ENCODE measurements around the gene TMEM240.
"Not testable (repeated sequence)": the region's sequence is repeated elsewhere in the genome, so short reads cannot be mapped to it uniquely, and the experiment has no call there.

The TMEM240 gene

GRCh38 chr1:1565340-1565739 is 24.9 kb upstream of the TMEM240 start:
- Histone ChIP-seq H3K9ac (ENCODE audit: low read length) (no peak overlapping the region), H3K36me3 (ENCODE audit: control insufficient read depth, insufficient read depth, low read length) (peaks cover 34% of the 10 kb centered on the region), H3K27me3 (ENCODE audit: control insufficient read depth, insufficient read depth, low read length) (no peaks in the 10 kb centered on the region), H3K27ac (ENCODE audit: low read depth, low read length) (no peak overlapping the region), H3K4me3 (ENCODE audit: low read length) (no peak overlapping the region), H3K4me1 (ENCODE audit: control insufficient read depth, insufficient read depth, low read length) (no peaks in the 10 kb centered on the region)

- Histone ChIP-seq H3K27me3 (ENCODE audit: control insufficient read depth, insufficient read depth, low read length) (no peaks in the 10 kb centered on the region), H3K4me3 (ENCODE audit: low read length) (no peak overlapping the region), H3K4me1 (ENCODE audit: control insufficient read depth, insufficient read depth, low read length) (no peaks in the 10 kb centered on the region), H3K27ac (ENCODE audit: low read depth, low read length) (no peak overlapping the region), H3K36me3 (ENCODE audit: control insufficient read depth, insufficient read depth, low read length) (peaks cover 36% of the 10 kb centered on the region), H3K9ac (ENCODE audit: low read length) (no peak overlapping the region)
These were observed 23.8 kb upstream of the TMEM240 start for GRCh38 chr1:1564268-1564667.

GRCh38 chr1:1563688-1564087 is 23.3 kb upstream of the TMEM240 start:
- H3K27me3 ChIP-seq (ENCODE audit: control insufficient read depth, insufficient read depth, low read length): no peaks in the 10 kb centered on the region
- H3K9ac ChIP-seq (ENCODE audit: low read length): no peak overlapping the region
- H3K4me3 ChIP-seq (ENCODE audit: low read length): no peak overlapping the region
- H3K36me3 ChIP-seq (ENCODE audit: control insufficient read depth, insufficient read depth, low read length): peaks cover 36% of the 10 kb centered on the region
- no peak overlapping the region for H3K27ac ChIP-seq (ENCODE audit: low read depth, low read length)
- H3K4me1 ChIP-seq (ENCODE audit: control insufficient read depth, insufficient read depth, low read length): no peaks in the 10 kb centered on the region

- Histone ChIP-seq H3K9ac (ENCODE audit: low read length) (no peak overlapping the region), H3K4me1 (ENCODE audit: control insufficient read depth, insufficient read depth, low read length) (no peaks in the 10 kb centered on the region), H3K27ac (ENCODE audit: low read depth, low read length) (no peak overlapping the region), H3K36me3 (ENCODE audit: control insufficient read depth, insufficient read depth, low read length) (peaks cover 36% of the 10 kb centered on the region), H3K4me3 (ENCODE audit: low read length) (no peak overlapping the region), H3K27me3 (ENCODE audit: control insufficient read depth, insufficient read depth, low read length) (no peaks in the 10 kb centered on the region)
These were observed 22.3 kb upstream of the TMEM240 start for GRCh38 chr1:1562556-1563195.

GRCh38 chr1:1561801-1562470 is 21.5 kb upstream of the TMEM240 start:
- Histone ChIP-seq H3K27me3 (ENCODE audit: control insufficient read depth, insufficient read depth, low read length) (no peaks in the 10 kb centered on the region), H3K4me1 (ENCODE audit: control insufficient read depth, insufficient read depth, low read length) (no peaks in the 10 kb centered on the region), H3K36me3 (ENCODE audit: control insufficient read depth, insufficient read depth, low read length) (peaks cover 36% of the 10 kb centered on the region), H3K4me3 (ENCODE audit: low read length) (no peak overlapping the region), H3K9ac (ENCODE audit: low read length) (no peak overlapping the region), H3K27ac (ENCODE audit: low read depth, low read length) (no peak overlapping the region)

- Histone ChIP-seq H3K9ac (ENCODE audit: low read length) (no peak overlapping the region), H3K36me3 (ENCODE audit: control insufficient read depth, insufficient read depth, low read length) (peaks cover 31% of the 10 kb centered on the region), H3K4me3 (ENCODE audit: low read length) (no peak overlapping the region), H3K4me1 (ENCODE audit: control insufficient read depth, insufficient read depth, low read length) (no peaks in the 10 kb centered on the region), H3K27ac (ENCODE audit: low read depth, low read length) (no peak overlapping the region), H3K27me3 (ENCODE audit: control insufficient read depth, insufficient read depth, low read length) (no peaks in the 10 kb centered on the region)
These were observed 19.8 kb upstream of the TMEM240 start for GRCh38 chr1:1560178-1560577.

GRCh38 chr1:1559066-1559465 is 18.6 kb upstream of the TMEM240 start:
- Histone ChIP-seq H3K4me1 (ENCODE audit: control insufficient read depth, insufficient read depth, low read length) (no peaks in the 10 kb centered on the region), H3K9ac (ENCODE audit: low read length) (no peak overlapping the region), H3K27ac (ENCODE audit: low read depth, low read length) (no peak overlapping the region), H3K36me3 (ENCODE audit: control insufficient read depth, insufficient read depth, low read length) (peaks cover 24% of the 10 kb centered on the region), H3K27me3 (ENCODE audit: control insufficient read depth, insufficient read depth, low read length) (no peaks in the 10 kb centered on the region), H3K4me3 (ENCODE audit: low read length) (no peak overlapping the region)

- peaks cover 20% of the 10 kb centered on the region for H3K36me3 ChIP-seq (ENCODE audit: control insufficient read depth, insufficient read depth, low read length)
- no peaks in the 10 kb centered on the region for H3K27me3 ChIP-seq (ENCODE audit: control insufficient read depth, insufficient read depth, low read length)
- no peak overlapping the region for H3K27ac ChIP-seq (ENCODE audit: low read depth, low read length)
- no peak overlapping the region for H3K9ac ChIP-seq (ENCODE audit: low read length)
- H3K4me3 ChIP-seq (ENCODE audit: low read length): no peak overlapping the region
- no peaks in the 10 kb centered on the region for H3K4me1 ChIP-seq (ENCODE audit: control insufficient read depth, insufficient read depth, low read length)
These were observed 18.2 kb upstream of the TMEM240 start for GRCh38 chr1:1558591-1558990.

GRCh38 chr1:1557688-1558087 is 17.3 kb upstream of the TMEM240 start:
- not testable (repeated sequence) for H3K4me1 ChIP-seq (ENCODE audit: control insufficient read depth, insufficient read depth, low read length); H3K9ac ChIP-seq (ENCODE audit: low read length); H3K27ac ChIP-seq (ENCODE audit: low read depth, low read length); H3K27me3 ChIP-seq (ENCODE audit: control insufficient read depth, insufficient read depth, low read length); H3K4me3 ChIP-seq (ENCODE audit: low read length)
- peaks cover 17% of the 10 kb centered on the region for H3K36me3 ChIP-seq (ENCODE audit: control insufficient read depth, insufficient read depth, low read length)

- not testable (repeated sequence) for H3K4me1 ChIP-seq (ENCODE audit: control insufficient read depth, insufficient read depth, low read length); H3K27me3 ChIP-seq (ENCODE audit: control insufficient read depth, insufficient read depth, low read length); H3K9ac ChIP-seq (ENCODE audit: low read length); H3K4me3 ChIP-seq (ENCODE audit: low read length); H3K27ac ChIP-seq (ENCODE audit: low read depth, low read length)
- H3K36me3 ChIP-seq (ENCODE audit: control insufficient read depth, insufficient read depth, low read length): peaks cover 12% of the 10 kb centered on the region
These were observed 16.5 kb upstream of the TMEM240 start for GRCh38 chr1:1556961-1557360.

- Histone ChIP-seq H3K4me3 (ENCODE audit: low read length) (no peak overlapping the region), H3K27me3 (ENCODE audit: control insufficient read depth, insufficient read depth, low read length) (no peaks in the 10 kb centered on the region), H3K9ac (ENCODE audit: low read length) (no peak overlapping the region), H3K27ac (ENCODE audit: low read depth, low read length) (no peak overlapping the region), H3K4me1 (ENCODE audit: control insufficient read depth, insufficient read depth, low read length) (no peaks in the 10 kb centered on the region), H3K36me3 (ENCODE audit: control insufficient read depth, insufficient read depth, low read length) (peaks cover 8% of the 10 kb centered on the region)
These were observed 16.1 kb upstream of the TMEM240 start for GRCh38 chr1:1556505-1556904.

GRCh38 chr1:1554926-1555915 is 14.8 kb upstream of the TMEM240 start:
- Histone ChIP-seq H3K4me3 (ENCODE audit: low read length) (no peak overlapping the region), H3K9ac (ENCODE audit: low read length) (no peak overlapping the region), H3K27ac (ENCODE audit: low read depth, low read length) (no peak overlapping the region)

More at GRCh38 chr1:1554926-1555915, 14.8 kb upstream of the TMEM240 start:
- no peaks in the 10 kb centered on the region for H3K27me3 ChIP-seq (ENCODE audit: control insufficient read depth, insufficient read depth, low read length)
- peaks cover 4% of the 10 kb centered on the region for H3K36me3 ChIP-seq (ENCODE audit: control insufficient read depth, insufficient read depth, low read length)
- H3K4me1 ChIP-seq (ENCODE audit: control insufficient read depth, insufficient read depth, low read length): no peaks in the 10 kb centered on the region

Data from rectal smooth muscle tissue (tissue), 1 donor.